NK-92 (cell line): ENCODE data around the gene SHISA5.

Experiments
- DNase-seq: peaks from one replicate; lab custom pipeline; 2025; ENCODE audit not compliant: unreplicated experiment; lab: John Stamatoyannopoulos, UW

The SHISA5 gene

DNA sequence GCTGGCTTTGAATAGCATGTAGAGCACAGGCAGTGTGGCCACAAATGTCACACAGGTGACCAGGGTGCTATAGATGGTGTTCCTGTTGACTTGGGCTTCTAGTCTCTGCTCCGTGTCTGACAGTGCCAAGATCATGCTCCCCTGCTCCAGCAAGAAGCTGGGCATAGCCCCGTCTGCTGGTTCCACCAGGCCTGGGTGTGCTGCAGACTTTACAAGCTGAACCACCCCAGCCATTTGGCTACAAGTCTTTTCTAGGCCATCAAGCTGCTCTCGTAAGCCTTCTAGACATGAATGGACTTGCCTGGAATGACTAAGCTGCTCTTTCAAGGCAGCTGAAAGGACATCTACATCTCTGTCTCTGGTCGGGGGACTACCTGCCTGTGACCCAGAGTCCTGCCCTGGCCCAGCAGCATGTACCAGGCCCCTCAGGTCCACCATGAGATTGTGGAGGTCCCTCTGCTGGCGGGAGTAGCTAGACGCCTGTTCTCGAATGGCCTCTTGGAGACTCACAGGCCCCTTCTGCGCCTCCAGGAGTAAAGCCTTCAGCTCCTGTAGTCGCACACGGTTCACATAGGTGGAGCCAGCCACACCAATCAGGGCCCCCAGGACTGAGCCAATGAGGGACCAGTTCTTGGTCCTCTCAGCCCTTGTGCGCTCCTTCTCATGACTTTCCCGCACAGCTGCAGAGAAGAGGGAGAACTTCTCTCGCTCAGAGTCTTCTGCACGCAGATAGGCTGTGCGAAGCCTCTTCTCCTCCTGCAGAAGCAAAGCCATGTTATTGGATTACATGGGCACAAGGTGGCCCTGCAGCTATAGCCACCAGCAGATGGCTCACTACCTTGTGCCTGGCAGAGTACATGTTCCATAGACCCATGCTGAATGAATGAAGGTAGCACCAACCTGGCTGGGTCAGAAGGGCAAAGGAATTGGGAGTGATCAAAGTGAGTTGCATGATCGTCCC is 71.3 kb downstream of the SHISA5 start:
- no peak for DNase-seq

GRCh38 chr3:48431224-48432029 is 72.5 kb downstream of the SHISA5 start:
- no peak for DNase-seq

- DNase-seq = no peak
Measured at GRCh38 chr3:48430708-48431101, 73.3 kb downstream of the SHISA5 start.

DNA sequence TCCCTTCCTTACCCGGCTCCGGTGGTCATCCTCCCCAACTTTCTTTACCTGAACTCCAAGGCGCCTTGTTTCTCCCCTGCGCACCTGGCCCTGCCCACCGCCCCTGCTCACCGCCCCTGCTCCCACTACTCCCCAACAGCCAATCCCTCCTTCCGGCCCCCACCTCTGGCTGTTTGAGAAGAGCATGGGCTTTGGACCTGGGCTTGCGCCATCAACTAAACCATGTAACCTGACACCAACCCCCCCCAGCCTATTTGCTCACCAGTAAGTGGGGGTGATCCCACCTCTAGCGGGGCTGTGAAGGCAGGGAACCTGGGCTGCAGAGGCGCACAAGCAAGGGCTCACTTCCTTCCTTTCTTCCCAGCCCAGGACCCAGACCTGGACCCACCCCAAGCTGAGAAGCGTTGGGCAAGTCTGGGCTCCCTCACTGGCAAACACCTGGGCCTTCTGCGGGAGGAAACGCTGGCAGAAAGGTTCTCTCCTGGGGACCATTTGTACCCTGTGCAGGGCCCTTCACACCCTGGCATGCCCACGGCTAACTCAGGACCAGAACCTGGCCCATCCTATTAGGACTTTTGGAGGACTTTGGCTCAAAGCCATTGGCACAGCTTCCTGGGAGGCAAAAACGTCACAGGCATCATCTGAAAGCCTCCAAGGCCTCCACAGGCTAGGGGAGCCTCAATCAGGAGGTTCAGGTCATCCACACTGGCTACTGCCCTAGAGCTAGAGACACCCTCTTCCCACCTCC is 73.8 kb downstream of the SHISA5 start, which contains the start of gene PLXNB1:
PLXNB1 (minus strand) TSS at position 127 of the 748 bp plus-strand sequence. CDS start 5,475 bp downstream, outside the sequence.
- DNase-seq = no peak

GRCh38 chr3:48429317-48429959 is 74.5 kb downstream of the SHISA5 start:
- no peak for DNase-seq

- no peak for DNase-seq
Measured at GRCh38 chr3:48428572-48429316, 75.2 kb downstream of the SHISA5 start.

DNA sequence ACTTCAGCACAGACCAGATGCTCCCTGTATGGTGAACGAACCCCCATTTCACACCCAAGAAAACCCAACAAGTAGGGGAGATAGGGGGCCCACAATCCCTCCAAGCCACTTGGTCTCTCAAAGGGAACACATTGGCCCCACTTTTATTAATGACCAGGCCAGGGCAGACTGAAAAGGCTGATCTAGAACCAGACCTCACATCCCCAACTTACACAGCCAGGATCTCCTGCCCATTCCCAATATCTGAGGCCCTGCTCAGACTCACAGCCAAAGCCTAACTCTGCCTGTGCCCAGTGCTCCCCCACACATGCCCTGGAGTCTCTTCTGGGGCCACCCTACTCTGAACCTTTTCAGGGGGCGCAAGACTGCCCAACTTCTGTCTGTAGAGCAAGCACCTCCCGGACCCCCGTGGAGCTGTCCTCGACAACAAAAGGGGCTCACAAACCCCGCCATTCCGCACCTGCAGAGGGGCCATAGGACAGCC is 75.8 kb downstream of the SHISA5 start:
- DNase-seq = no peak

DNA sequence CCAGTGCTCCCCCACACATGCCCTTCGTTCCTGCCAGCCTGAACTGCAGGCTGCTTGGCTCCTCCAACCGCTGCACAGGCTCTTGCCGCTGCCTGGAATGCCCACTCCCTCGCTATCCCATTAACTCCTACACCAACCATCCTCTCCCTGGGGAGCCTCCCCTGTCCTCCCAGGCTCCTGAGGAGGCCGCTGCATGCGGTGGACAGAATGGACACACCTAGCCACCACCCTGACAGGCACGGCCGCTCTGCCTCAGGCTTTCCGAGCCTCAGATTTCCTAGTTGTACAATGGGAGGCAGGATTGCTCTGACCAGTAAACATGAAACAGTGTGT is 76.4 kb downstream of the SHISA5 start:
- DNase-seq = no peak

GRCh38 chr3:48426944-48427629 is 76.9 kb downstream of the SHISA5 start:
- no peak for DNase-seq

DNA sequence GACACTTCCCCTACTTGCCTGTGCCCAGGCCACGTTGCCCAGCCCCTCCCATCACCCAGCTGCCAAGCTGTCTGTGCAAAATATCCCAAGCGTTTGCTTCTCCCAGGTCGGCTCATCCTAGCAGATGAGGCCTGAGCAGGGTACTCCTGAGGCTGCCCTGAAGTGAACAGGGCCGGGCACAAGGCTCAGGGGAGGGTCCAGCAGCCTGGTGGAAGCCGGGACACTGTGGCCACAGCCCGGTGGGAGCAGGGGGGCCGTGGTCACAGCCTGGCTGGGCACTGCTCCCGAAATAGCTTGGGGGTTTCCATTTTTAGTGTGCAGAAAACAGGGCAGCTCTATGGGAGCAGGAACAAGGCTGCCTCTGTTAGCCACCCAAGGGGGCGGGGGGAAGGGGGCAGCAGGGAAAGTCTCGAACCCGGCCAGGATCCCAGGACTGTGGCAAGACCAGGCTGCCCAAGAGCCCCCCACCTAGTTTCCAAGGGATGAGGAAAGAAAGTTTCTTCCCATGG is 77.5 kb downstream of the SHISA5 start:
- no peak for DNase-seq

- DNase-seq = no peak
Measured at GRCh38 chr3:48425281-48425812, 78.6 kb downstream of the SHISA5 start.

- DNase-seq = no peak
Measured at GRCh38 chr3:48423883-48424695, 79.9 kb downstream of the SHISA5 start.

- no peak for DNase-seq
Measured at GRCh38 chr3:48423241-48423882, 80.6 kb downstream of the SHISA5 start.

GRCh38 chr3:48422681-48423080 is 81.3 kb downstream of the SHISA5 start:
- DNase-seq = no peak

- DNase-seq = no peak
Measured at GRCh38 chr3:48422272-48422671, 81.7 kb downstream of the SHISA5 start.

GRCh38 chr3:48420561-48420960 is 83.4 kb downstream of the SHISA5 start:
- DNase-seq = no peak

GRCh38 chr3:48419597-48419996 is 84.4 kb downstream of the SHISA5 start:
- DNase-seq = no peak

DNA sequence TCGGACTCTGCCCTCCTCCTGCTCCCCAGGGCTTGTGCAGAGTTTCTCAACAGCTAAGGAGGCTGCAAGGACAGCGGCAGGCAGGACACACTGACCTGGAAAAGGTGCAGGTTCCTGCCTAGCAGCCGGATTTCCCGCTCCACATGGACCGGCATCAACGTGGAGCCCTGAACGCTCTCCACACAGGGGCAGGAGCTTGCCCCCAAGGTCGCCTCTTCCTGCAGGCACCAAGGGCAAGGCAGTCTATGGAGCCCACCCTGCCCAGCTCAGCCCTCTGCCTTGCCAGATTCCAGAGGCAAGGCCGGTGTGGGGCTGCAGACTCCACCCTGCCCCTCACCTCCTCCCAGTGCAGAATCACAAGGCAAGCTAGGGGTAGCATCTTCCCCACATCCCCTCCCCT is 84.8 kb downstream of the SHISA5 start:
- DNase-seq = no peak
